Chondrocyte (in vitro differentiated cells): ENCODE data around the gene KIF6. TPM values are rescaled to one million over a fixed set of nuclear protein-coding genes. Genes with fewer than 3 reads are reported as not detected.

Experiments
- DNase-seq: peaks from one replicate; pipeline ENCODE4 v3.0.0; 2021; ENCODE audit warnings: mixed read lengths, low spot score
- H3K27ac Mint-ChIP-seq: one replicate; pipeline ENCODE4 v1.8.0; 2021; ENCODE audit warnings: mild to moderate bottlenecking, moderate library complexity, mixed read lengths; ENCODE audit not compliant: unreplicated experiment
- H3K27me3 Mint-ChIP-seq: 2 replicates; pipeline ENCODE4 v1.8.0; 2021; ENCODE audit warnings: low read depth, mixed read lengths
- H3K36me3 Mint-ChIP-seq: 2 replicates; pipeline ENCODE4 v1.8.0; 2021; ENCODE audit warnings: low read depth, mixed read lengths
- H3K4me1 Mint-ChIP-seq: 2 replicates; pipeline ENCODE4 v1.8.0; 2021; ENCODE audit warnings: low read depth, mild to moderate bottlenecking, mixed read lengths
- H3K4me3 Mint-ChIP-seq: one replicate; pipeline ENCODE4 v1.8.0; 2021; ENCODE audit warnings: mild to moderate bottlenecking, moderate library complexity, mixed read lengths; ENCODE audit not compliant: unreplicated experiment
- H3K9me3 Mint-ChIP-seq: 2 replicates; pipeline ENCODE4 v1.8.0; 2021; ENCODE audit warnings: low read depth, mixed read lengths
- CTCF ChIP-seq: fragments of 200-600 bp; sonication (generic); IDR thresholded peaks from 2 replicates; pipeline ENCODE4 v1.5.0; 2021; ENCODE audit warnings: antibody characterized with exemption, mild to moderate bottlenecking, moderate library complexity
- total RNA-seq: library from RNA; stranded (reverse); gene quantifications from 3 replicates; pipeline ENCODE4 v1.2.1, GENCODE V29; 2021

Gene KIF6
- total RNA-seq, 1 donor from 2014 or later = 0.62 TPM

- no peak overlapping the region for H3K27ac Mint-ChIP-seq
- H3K36me3 Mint-ChIP-seq = no peaks in the 10 kb centered on the region
- peaks cover 44% of the 10 kb centered on the region for H3K4me1 Mint-ChIP-seq
- H3K4me3 Mint-ChIP-seq = no peak overlapping the region
- DNase-seq = no peak
- TF ChIP-seq CTCF = no peak
- no peaks in the 10 kb centered on the region for H3K9me3 Mint-ChIP-seq
- no peaks in the 10 kb centered on the region for H3K27me3 Mint-ChIP-seq
Observed at GRCh38 chr6:39428816-39429215, 296.4 kb downstream of the KIF6 start.

- TF ChIP-seq CTCF = no peak
- no peaks in the 10 kb centered on the region for H3K9me3 Mint-ChIP-seq
Observed at GRCh38 chr6:39428152-39428551, 297.1 kb downstream of the KIF6 start.

GRCh38 chr6:39426073-39426456 lies 299.1 kb downstream of the KIF6 start:
- H3K27me3 Mint-ChIP-seq = no peaks in the 10 kb centered on the region
- peaks cover 38% of the 10 kb centered on the region for H3K4me1 Mint-ChIP-seq
- H3K36me3 Mint-ChIP-seq = no peaks in the 10 kb centered on the region
- no peak overlapping the region for H3K4me3 Mint-ChIP-seq
- H3K27ac Mint-ChIP-seq = peak overlapping the region; percentile 17
- DNase-seq = no peak
- TF ChIP-seq CTCF = no peak
- no peaks in the 10 kb centered on the region for H3K9me3 Mint-ChIP-seq

More at GRCh38 chr6:39428152-39428551, 297.1 kb downstream of the KIF6 start:
- DNase-seq = no peak
- Mint-ChIP-seq H3K27ac (no peak overlapping the region), H3K36me3 (no peaks in the 10 kb centered on the region), H3K4me3 (no peak overlapping the region), H3K4me1 (peaks cover 44% of the 10 kb centered on the region), H3K27me3 (no peaks in the 10 kb centered on the region)

GRCh38 chr6:39425346-39426072 lies 299.7 kb downstream of the KIF6 start:
- TF ChIP-seq CTCF = no peak
- DNase-seq = no peak
- Mint-ChIP-seq H3K9me3 (peaks cover 4% of the 10 kb centered on the region), H3K4me3 (no peak overlapping the region), H3K4me1 (peaks cover 38% of the 10 kb centered on the region), H3K27me3 (no peaks in the 10 kb centered on the region), H3K36me3 (no peaks in the 10 kb centered on the region), H3K27ac (peak overlapping the region; percentile 17)

GRCh38 chr6:39424831-39425230 lies 300.4 kb downstream of the KIF6 start:
- no peak for TF ChIP-seq CTCF
- Mint-ChIP-seq H3K4me3 (no peak overlapping the region), H3K27me3 (no peaks in the 10 kb centered on the region), H3K27ac (no peak overlapping the region), H3K9me3 (peaks cover 4% of the 10 kb centered on the region), H3K36me3 (no peaks in the 10 kb centered on the region), H3K4me1 (peaks cover 36% of the 10 kb centered on the region)
- no peak for DNase-seq
